Vagina (tissue), 2 donors: ENCODE results near the gene SAP30BP.

Experiments used
- CTCF ChIP-seq, 3 experiments: fragments of 450-650 bp in 2 of 3; fragments of 200-600 bp in 1 of 3; sonication (generic) in 1 of 3; IDR thresholded peaks; one replicate each; pipeline ENCODE4 v1.5.1; 2017 to 2019; ENCODE audit warnings: antibody characterized with exemption in 3 of 3, mild to moderate bottlenecking in 2 of 3, moderate library complexity in 2 of 3
- POLR2A ChIP-seq, 2 donors: fragments of 450-650 bp; IDR thresholded peaks; one replicate each; pipeline ENCODE4 v1.6.1; 2017; ENCODE audit warnings: antibody characterized with exemption in 2 of 2, mild to moderate bottlenecking in 2 of 2, moderate library complexity in 2 of 2

GRCh38 chr17:75733471-75733870 lies 66.3 kb downstream of the SAP30BP start:
- TF ChIP-seq CTCF (IDR thresholded peaks at IDR 0.05): no peak
- no peak for TF ChIP-seq POLR2A (IDR thresholded peaks at IDR 0.05)
